WTC11 (cell line): ENCODE results near the gene TESK2.

Experiments used
- NFATC4 ChIP-seq: fragments of 250-450 bp; sonication (Bioruptor Pico); IDR thresholded peaks from 2 replicates; pipeline ENCODE4 v1.9.0; 2021; ENCODE audit warnings: mild to moderate bottlenecking
- NFE2L1 ChIP-seq: sonication (generic); formaldehyde crosslinking; IDR thresholded peaks from 2 replicates; pipeline ENCODE4 v1.8.1; 2023; ENCODE audit warnings: missing genetic modification reagents
- NFYB ChIP-seq: sonication (generic); formaldehyde crosslinking; conservative IDR thresholded peaks from 2 replicates; pipeline ENCODE4 v1.8.0; 2022; ENCODE audit warnings: low read depth, missing genetic modification reagents
- RELA ChIP-seq: sonication (generic); formaldehyde crosslinking; IDR thresholded peaks from 2 replicates; pipeline ENCODE4 v1.8.1; 2022; ENCODE audit warnings: missing genetic modification reagents, mild to moderate bottlenecking, borderline replicate concordance

- no peak for TF ChIP-seq NFATC4 (CRISPR knock-in tag)
- no peak for TF ChIP-seq NFYB
- TF ChIP-seq NFE2L1 (CRISPR knock-in tag), result no peak
- TF ChIP-seq RELA, result no peak
Observed at GRCh38 chr1:45335855-45336324, 155.1 kb downstream of the TESK2 start.
